Activated T-helper 1 cell treated with Interleukin-2 at 50 U/mL for 16 hours (primary cell): Measurements from ENCODE around the gene ST6GAL1.
"Not testable (repeated sequence)": the region's sequence is repeated elsewhere in the genome, so short reads cannot be mapped to it uniquely, and the experiment has no call there.

ENCODE experiments used
- DNase-seq: peaks from one replicate; pipeline ENCODE4 v3.0.0-alpha.2; 2020; ENCODE audit warnings: low read depth

Gene ST6GAL1

GRCh38 chr3:186994000-186994955 is 64.0 kb downstream of the ST6GAL1 start:
- no peak for DNase-seq

DNA sequence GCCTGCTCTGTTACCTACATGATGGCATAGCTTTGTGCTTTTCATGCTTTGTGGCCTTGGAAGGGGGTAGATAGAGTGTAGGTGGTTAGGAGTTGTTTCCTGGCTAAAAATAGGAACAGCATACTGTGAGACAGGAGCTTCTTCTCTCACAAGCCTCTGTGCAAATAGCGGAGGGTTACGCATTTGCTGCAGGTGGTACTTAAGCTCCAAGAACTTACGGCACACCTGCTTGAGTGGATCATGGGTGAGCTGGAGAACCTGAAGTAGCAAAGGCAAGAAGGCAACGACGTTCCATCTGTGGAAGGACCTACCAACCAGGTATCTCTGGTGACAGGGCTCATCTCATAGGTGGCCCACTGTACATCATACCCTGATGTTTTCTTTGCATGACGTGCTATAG is 66.0 kb downstream of the ST6GAL1 start:
- no peak for DNase-seq

DNA sequence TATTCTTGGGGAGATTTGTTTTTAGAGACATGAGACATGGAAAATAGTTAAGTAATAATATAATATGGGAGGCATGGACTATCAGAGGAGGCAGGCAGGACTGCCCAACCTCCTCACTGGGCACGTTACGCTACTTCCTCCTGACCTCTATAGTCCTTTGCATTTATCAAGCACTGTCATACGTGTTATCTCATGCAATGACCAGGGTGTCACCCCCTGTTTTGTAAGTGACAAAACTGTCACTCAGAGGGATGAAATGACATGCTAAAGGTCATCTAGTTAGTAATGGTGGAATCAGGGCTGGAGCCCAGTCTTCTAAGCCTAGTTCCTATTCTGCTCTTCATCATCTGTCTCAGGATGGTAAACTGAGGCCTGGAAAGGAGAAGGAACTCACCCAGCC is 66.7 kb downstream of the ST6GAL1 start:
- no peak for DNase-seq

DNA sequence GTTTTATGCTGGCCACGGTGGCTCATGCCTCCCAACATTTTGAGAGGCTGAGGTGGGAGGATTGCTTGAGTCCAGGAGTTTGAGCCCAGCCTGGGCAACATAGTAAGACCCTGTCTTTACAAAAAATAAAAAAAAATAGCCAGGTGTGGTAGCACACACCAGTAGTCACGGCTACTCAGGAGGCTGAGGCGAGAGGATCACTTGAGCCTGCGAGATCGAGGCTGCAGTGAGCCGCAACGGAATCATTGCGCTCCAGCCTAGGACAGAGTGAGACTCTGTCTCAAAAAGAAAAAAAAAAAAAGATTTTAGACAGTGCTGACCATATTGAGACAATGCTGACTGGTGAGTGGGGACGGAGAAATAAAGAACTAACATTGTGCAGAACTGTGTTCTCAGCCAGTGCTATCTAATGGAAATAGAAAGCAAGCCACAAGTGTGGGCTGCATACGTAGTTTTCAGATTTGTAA is 67.2 kb downstream of the ST6GAL1 start:
- DNase-seq, result no peak

GRCh38 chr3:186998937-186999368 is 68.6 kb downstream of the ST6GAL1 start:
- no peak for DNase-seq

DNA sequence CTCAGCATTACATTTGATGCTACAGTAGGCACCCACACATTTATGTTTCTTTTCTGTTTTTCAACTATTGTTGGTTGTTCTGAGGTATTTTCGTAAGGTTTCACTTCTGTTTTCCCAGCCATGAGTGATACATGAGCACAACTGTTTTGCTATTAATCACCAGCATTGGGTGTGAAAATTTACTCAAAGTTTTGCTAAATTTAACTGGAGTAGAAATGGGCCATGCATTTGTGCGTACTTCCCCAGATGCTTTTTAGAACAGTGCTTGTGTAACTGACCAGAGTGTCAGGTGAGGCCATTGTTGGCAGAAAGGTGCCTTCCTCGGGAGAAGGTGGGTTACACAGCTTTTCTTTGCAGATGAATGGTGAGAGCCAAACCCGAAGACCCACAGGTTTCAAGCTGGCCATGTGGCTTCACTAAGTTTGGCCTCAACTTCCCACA is 70.4 kb downstream of the ST6GAL1 start:
- DNase-seq, result no peak

DNA sequence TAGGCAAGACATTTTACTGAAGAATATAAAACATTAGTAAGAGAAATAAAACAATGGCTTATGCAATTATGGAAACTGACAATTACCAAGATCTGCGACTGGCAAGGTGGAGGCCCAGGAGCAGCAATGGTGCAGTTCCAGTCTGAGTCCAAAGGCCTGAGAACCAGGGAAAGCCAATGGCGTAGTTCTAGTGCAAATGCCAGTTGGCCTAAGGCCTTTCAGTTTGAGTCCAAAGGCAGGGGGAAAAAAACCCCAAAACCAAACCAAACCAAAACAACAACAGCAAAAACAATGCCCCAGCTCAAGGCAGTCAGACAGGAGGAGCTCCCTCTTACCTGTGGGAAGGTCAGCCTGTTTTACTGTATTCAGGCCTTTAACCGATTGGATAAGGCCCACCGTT is 72.6 kb downstream of the ST6GAL1 start:
- DNase-seq, result no peak

GRCh38 chr3:187005827-187006481 is 75.6 kb downstream of the ST6GAL1 start:
- no peak for DNase-seq

DNA sequence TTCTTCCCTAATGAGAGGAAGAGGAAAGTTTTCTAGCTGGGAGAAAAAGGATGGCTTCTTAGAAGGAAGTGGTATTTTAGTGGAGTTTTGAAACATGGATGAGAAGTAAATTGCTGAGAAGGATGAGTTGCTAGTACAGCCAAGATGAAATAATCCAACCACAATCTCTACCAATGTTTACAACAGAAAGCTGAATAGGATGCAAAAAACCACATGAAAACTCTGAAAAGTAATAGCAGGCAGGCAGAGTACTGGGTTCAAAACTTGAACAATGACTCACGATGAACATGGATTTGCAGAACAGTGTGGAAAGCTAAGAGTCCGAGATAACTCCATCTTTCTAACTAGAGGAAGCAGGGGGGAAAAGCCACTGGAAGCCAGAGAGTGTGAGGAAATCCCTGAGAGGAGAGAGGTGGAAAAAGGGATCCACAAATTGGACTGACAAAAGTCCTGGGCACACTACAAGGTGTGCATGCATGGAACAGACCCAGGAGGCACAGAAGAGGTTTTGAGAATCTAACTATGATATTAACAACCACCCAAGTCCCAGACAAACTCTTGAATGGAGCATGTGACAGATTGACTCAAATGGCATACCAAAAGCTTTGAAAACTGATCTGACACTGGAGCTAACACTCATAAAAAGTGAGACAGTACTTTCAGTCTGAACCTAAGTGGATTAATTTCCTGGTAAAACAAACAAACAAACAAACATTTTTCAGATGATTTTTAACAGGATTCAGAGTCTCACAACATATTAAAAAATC is 76.7 kb downstream of the ST6GAL1 start:
- no peak for DNase-seq

- not testable (repeated sequence) for DNase-seq
Measured at GRCh38 chr3:187010382-187010781, 80.1 kb downstream of the ST6GAL1 start.

GRCh38 chr3:187011915-187012314 is 81.6 kb downstream of the ST6GAL1 start:
- no peak for DNase-seq

GRCh38 chr3:187012609-187013051 is 82.3 kb downstream of the ST6GAL1 start:
- no peak for DNase-seq

DNA sequence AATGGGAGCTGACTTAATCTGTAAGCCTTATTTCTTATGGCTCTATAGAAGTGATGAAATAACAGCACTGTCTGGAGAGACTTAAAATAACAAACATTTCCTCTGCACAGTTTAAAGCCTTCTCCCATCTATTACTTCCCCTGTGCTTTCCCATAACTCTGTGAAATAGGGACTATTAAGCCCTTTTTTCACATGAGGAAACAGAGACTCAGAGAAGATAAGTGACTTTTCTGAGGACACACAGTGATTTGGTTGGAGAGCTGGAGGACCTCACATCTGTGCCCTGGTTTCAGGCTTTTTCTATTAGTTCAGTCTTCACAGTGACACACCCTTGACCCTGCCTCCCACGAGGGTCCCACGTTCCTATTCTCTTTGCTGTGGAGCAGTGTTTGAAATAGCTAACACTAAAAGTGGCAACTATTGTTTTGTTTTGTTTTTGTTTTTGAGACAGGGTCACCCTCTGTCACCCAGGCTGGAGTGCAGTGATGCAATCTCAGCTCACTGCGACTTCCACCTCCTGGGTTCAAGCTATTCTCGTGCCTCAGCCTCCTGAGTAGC is 82.9 kb downstream of the ST6GAL1 start:
- DNase-seq, result no peak

DNA sequence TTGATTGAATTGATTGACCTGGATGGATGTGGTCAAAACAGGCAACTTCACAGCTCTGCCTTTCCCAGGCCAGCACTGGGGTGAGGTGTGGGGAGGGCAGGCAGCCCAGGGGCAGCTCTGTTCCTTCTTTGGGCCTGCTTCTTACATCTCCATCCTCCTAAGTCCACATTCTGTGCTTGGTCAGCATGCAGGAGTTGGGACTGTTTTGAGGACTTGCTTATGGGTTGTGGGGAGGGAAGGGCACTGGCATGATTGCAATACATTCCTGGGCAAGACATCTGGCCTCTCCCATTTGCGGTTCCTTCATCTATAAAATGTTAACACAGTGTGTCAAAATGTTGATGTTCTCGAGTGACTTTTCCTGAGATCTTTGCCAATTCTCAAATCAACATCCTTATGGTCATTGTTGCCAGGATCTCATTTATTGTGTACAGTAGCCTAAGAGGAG is 84.1 kb downstream of the ST6GAL1 start:
- DNase-seq, result no peak

GRCh38 chr3:187015903-187016638 is 85.7 kb downstream of the ST6GAL1 start:
- no peak for DNase-seq

DNA sequence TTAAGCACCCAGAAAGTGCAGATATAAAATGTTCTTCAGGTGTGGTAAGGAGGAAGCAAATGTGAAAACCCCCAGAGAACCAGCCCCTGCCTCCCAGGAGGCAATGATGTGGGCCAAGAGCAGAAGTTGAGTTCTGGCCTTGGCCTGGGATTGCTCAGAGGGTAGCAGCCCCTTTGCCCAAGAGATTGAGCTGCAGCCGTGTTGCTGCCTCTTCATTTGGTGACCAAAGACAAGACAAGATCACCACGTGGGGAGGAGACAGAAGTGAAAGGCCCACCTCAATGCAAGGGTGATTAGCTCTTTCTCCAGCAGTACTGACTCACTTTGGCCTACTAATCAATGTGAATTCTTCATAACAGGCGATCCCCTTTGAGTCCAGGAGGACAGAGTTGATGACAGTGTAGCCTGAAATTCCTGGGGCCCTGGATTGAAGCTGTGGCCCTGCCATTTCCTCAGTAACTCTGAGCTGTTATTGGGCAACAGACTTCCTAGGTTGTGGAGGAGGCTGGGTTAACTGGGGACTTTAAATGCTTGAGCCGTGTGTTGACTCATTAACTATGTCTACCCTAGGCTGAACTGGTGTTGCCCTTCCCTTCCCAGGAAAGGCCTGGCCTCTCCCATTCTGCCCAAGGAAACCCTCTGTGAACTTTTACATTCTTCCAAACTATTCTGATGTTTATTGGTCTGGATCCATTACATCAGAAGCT is 86.5 kb downstream of the ST6GAL1 start:
- DNase-seq, result no peak

GRCh38 chr3:187017511-187018230 is 87.3 kb downstream of the ST6GAL1 start:
- no peak for DNase-seq

GRCh38 chr3:187019542-187020072 is 89.3 kb downstream of the ST6GAL1 start:
- no peak for DNase-seq

DNA sequence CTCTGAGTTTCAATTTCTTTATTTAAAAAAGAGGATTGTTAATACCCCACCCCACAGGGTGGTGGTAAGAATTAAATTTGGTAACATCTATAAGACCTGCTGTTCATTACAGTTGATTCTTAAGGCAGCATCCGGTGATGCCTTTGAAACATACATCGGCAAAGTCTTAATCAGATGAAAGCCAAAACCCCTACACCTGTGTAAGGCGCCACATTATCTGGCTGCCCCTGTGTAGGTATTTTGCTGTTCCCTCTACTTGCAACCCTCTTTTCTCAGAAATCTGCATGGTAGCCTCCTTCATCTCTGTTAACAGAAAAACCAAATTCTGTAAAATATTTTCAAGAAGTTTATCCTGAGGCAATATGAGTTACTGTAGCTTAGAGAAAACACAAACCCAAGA is 90.0 kb downstream of the ST6GAL1 start:
- DNase-seq, result no peak
